Right lobe of liver (tissue), 6 donors: ENCODE results near the gene PHKG1. TPM values are rescaled to one million over a fixed set of nuclear protein-coding genes. Genes with fewer than 3 reads are reported as not detected.
"Not testable (repeated sequence)": the region's sequence is repeated elsewhere in the genome, so short reads cannot be mapped to it uniquely, and the experiment has no call there.

ENCODE experiments used
- ATAC-seq, 4 donors: fragments of 200-7000 bp; cut with Tn5 transposase; one replicate each; pipeline ENCODE4 v1.9.1; 2020; ENCODE audit warnings: mild to moderate bottlenecking in 4 of 4, moderate library complexity in 4 of 4
- DNase-seq, 3 donors: peaks; one replicate each; pipeline ENCODE4 v3.0.0-alpha.2; 2020
- H3K27ac ChIP-seq, 3 donors: fragments of 200-600 bp; one replicate each; pipeline ENCODE4 v1.8.0; 2022
- H3K27me3 ChIP-seq, 2 donors: fragments of 200-600 bp; one replicate each; pipeline ENCODE4 v1.8.0; 2022
- H3K36me3 ChIP-seq, 4 donors: fragments of 200-600 bp; sonication (generic) in 1 of 4; one replicate each; pipeline versions ENCODE4 v1.5.1 to v1.8.0; 2017 to 2022; ENCODE audit warnings: control low read depth in 1 of 4
- H3K4me1 ChIP-seq, 4 donors: fragments of 200-600 bp; sonication (generic) in 1 of 4; one replicate each; pipeline versions ENCODE4 v1.5.1 to v1.8.0; 2017 to 2022; ENCODE audit warnings: control low read depth in 1 of 4
- H3K4me3 ChIP-seq, 3 donors: fragments of 200-600 bp; one replicate each; pipeline ENCODE4 v1.8.0; 2022
- H3K9me3 ChIP-seq, 4 donors: fragments of 200-600 bp; sonication (generic) in 1 of 4; one replicate each; pipeline versions ENCODE4 v1.5.1 to v1.8.0; 2017 to 2022; ENCODE audit warnings: control low read depth in 1 of 4
- CTCF ChIP-seq, 4 donors: fragments of 200-600 bp in 3 of 4; fragments of 450-650 bp in 1 of 4; IDR thresholded peaks; one replicate each; pipeline versions ENCODE4 v1.5.1 to v1.8.0; 2016 to 2022; ENCODE audit warnings: antibody characterized with exemption in 4 of 4, mild to moderate bottlenecking in 2 of 4
- POLR2A ChIP-seq: fragments of 450-650 bp; IDR thresholded peaks from one replicate; pipeline ENCODE4 v1.6.1; 2017; ENCODE audit warnings: antibody characterized with exemption, mild to moderate bottlenecking
- WGBS: methylation state at CpG from one replicate; pipeline ENCODE4 v1.1.6; 2018; ENCODE audit warnings: low coverage, low lambda C conversion rate; ENCODE audit not compliant: insufficient coverage; ENCODE audit errors: missing lambda C conversion rate; 5-methylcytosine and 5-hydroxymethylcytosine counted together
- intact Hi-C, 2 donors: fragments of 100-400 bp; cut with DNase I; formaldehyde crosslinking; loops; one replicate each; pipeline versions ENCODE4 v1.11.2 to v1.14.1; 2022
- total RNA-seq, 6 experiments: library from RNA; depleted of rRNA in 2 of 6; stranded (reverse); fragments of >200 nt in 2 of 6; fragmentation: NEBNext Ultra II Directional in 3 of 6; extraction: Animal tissue kit (Norgen Biotek cat#: 25700) in 3 of 6; gene quantifications; one replicate each; pipeline versions ENCODE4 v1.1.0 to v1.2.4, GENCODE V29; 2016 to 2023
- donor health status: DM: no; HTN: yes; CAD: no.
- donor health status: DM: no; HTN: no; CAD: no.
- donor health status: DM: no; HTN: no; CAD: no.
- donor health status: DM: no; HTN: yes; CAD: no.
- donor health status: DM: no; HTN: yes; CAD: no.

PHKG1 gene
- total RNA-seq, 6 experiments from 2014 or later, result 0.12 to 1.6 (median 0.20) TPM; not detected in 1

GRCh38 chr7:56121440-56121839, 28.7 kb upstream of the PHKG1 start:
- TF ChIP-seq POLR2A (no peak), CTCF (IDR thresholded peaks at IDR 0.05) (no peak)
- no peak overlapping the region for H3K27ac ChIP-seq
- H3K27me3 ChIP-seq, result no peaks in the 10 kb centered on the region
- no peak for ATAC-seq
- intact Hi-C loops, result no loop called here
- H3K4me3 ChIP-seq, result no peak overlapping the region
- no peak for DNase-seq
- H3K4me1 ChIP-seq, result no peaks in the 10 kb centered on the region
- no peaks in the 10 kb centered on the region for H3K36me3 ChIP-seq
- no peaks in the 10 kb centered on the region for H3K9me3 ChIP-seq
- 94% methylated on average over 2 of the region's 6 CpGs for WGBS

- ATAC-seq, result peak in 1 of 4 donors; percentile 27
- WGBS, result 13% methylated on average over 8 of the region's 65 CpGs
- TF ChIP-seq POLR2A (no peak), CTCF (IDR thresholded peaks at IDR 0.05) (no peak)
- Histone ChIP-seq H3K4me1 (no peaks in the 10 kb centered on the region), H3K27ac (no peak within 1 kb of the TSS), H3K27me3 (no peaks in the 10 kb centered on the region), H3K4me3 (no peak within 1 kb of the TSS), H3K36me3 (no peaks in the 10 kb centered on the region), H3K9me3 (no peaks in the 10 kb centered on the region)
- intact Hi-C loops, result no loop called here
- DNase-seq, result no peak
These were observed 23.2 kb upstream of the PHKG1 start, which contains the start of gene NUPR2 for GRCh38 chr7:56115852-56116538. Gene NUPR2, minus strand, starts transcription at chr7:56116417. Its CDS starts 103 bp downstream, at chr7:56116314.

- H3K4me1 ChIP-seq, DNase-seq, H3K36me3 ChIP-seq, ATAC-seq, intact Hi-C loops, H3K27me3 ChIP-seq, H3K9me3 ChIP-seq, H3K27ac ChIP-seq, H3K4me3 ChIP-seq: not testable (repeated sequence)
- WGBS, result 82% methylated on average over 2 of the region's 3 CpGs
These were observed 19.5 kb upstream of the PHKG1 start for GRCh38 chr7:56112244-56112643.

- intact Hi-C loops, result no loop called here
- TF ChIP-seq CTCF (IDR thresholded peaks at IDR 0.05) (no peak), POLR2A (no peak)
- DNase-seq (no peak), ATAC-seq (no peak)
- no peaks in the 10 kb centered on the region for H3K27me3 ChIP-seq
- H3K27ac ChIP-seq, result no peak overlapping the region
- WGBS, result 89% methylated on average over 1 of the region's 1 CpG
- no peaks in the 10 kb centered on the region for H3K36me3 ChIP-seq
- H3K9me3 ChIP-seq, result no peaks in the 10 kb centered on the region
- H3K4me3 ChIP-seq, result no peak overlapping the region
- H3K4me1 ChIP-seq, result peaks cover 0 to under 1% (median 0%) of the 10 kb centered on the region in 4 donors
These were observed 17.9 kb upstream of the PHKG1 start for GRCh38 chr7:56110611-56111010.

GRCh38 chr7:56107954-56108258, 15.2 kb upstream of the PHKG1 start:
- intact Hi-C loops, result no loop called here
- H3K27me3 ChIP-seq, result no peaks in the 10 kb centered on the region
- H3K27ac ChIP-seq, result no peak overlapping the region
- H3K4me1 ChIP-seq, result peaks cover 0 to 8% (median 3%) of the 10 kb centered on the region in 4 donors
- peaks cover 2 to 15% (median 9%) of the 10 kb centered on the region in 4 donors for H3K36me3 ChIP-seq
- no peak for DNase-seq
- no peak for TF ChIP-seq CTCF (IDR thresholded peaks at IDR 0.05)
- H3K4me3 ChIP-seq, result no peak overlapping the region
- H3K9me3 ChIP-seq, result no peaks in the 10 kb centered on the region
- WGBS, result 100% methylated on average over 1 of the region's 1 CpG
- no peak for ATAC-seq
